HG02759 (cell line): ENCODE results near the gene FAF2.
"Not testable (repeated sequence)": the region's sequence is repeated elsewhere in the genome, so short reads cannot be mapped to it uniquely, and the experiment has no call there.

Experiments
- ATAC-seq: cut with Tn5 transposase; IDR thresholded peaks from one replicate; pipeline ENCODE4 v1.9.1; 2021; ENCODE audit warnings: mild to moderate bottlenecking, moderate library complexity; ENCODE audit not compliant: unreplicated experiment

FAF2 gene

DNA sequence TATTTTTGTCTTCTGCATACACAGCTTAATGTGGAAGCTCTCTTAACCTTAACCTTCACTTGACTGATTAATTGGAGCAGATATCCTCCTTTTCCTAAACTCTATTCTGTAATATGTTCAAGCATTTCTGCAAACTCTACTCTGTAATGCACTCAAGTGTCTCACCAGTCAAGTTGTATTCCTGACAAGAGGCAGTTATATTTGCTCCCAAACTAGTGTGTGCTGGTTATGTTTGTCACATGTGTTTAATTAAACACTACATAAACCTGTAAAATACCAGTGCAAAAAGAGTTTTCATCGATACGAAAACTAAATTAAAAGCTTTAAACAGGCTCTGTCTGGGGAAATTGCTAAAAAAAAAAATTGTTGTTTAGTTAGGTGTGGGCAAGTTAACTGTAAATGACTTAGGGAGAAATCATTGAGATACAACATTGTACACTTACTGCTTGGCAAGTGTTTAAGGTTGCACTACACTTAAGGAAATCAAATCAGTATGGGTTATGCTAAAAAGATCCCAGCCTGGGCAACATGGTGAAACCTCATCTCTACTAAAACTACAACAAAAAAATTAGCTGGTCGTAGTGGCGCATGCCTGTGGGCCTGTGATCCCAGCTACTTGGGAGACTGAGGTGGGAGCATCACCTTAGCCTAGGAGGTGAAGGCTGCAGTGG, 6.7 kb downstream of the FAF2 start:
- ATAC-seq, result no peak

GRCh38 chr5:176458904-176459561, 10.8 kb downstream of the FAF2 start:
- ATAC-seq, result no peak

- no peak for ATAC-seq
Observed at GRCh38 chr5:176461349-176461748, 13.2 kb downstream of the FAF2 start.

DNA sequence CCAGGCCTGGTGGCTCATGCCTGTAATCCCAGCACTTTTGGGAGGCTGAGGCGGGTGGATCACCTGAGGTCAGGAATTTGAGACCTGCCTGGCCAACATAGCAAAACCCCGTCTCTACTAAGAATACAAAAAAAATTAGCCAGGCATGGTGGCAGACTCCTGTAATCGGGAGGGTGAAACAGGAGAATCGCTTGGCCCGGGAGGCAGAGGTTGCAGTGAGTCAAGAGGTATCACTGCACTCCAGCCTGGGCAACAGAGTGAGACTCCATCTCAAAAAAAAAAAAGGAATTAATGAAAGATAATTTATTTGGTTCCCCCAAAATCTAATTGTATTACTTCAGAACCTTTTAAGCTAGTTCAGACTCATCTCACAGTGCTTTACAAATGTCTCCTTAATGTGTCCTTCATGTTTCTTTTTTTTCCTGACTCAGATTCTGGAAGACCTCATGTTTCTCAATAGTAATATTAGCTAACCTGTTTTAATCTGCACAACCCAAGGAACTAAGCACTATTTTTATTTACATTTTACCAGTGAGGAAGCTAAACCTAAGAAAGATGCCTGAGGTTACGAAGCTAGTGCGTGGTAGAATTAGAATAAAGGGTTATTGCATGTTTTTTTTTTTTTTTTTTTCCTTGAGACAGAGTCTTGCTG, 15.1 kb downstream of the FAF2 start:
- no peak for ATAC-seq

DNA sequence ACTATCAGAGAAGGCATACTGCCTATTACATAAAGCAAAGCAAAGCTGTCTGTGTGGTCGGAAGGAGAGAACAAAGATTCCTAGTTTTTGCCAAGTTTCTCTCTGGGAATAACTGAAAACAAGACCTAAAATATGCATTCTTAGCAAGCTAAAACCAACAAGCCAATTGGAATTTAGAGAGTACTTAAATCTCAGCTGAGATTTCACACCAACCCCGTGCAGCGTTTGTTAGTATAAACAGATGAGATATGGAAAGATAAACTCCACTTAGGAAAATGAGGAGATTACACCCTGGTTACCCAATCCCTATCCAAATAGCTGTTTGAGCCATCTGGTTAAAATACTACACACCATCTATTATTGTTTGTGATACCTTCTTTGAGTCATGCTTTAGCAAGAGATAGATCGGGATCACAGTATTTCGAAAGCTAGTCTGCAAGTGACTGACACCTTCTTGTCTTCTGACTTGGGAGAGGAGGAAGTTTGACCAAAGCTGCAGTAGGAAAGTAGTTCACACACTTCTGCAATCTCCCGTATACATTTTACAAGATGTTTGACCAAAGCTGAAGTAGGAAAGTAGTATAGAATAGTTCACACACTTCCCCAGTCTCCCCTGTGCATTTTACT, 18.2 kb downstream of the FAF2 start:
- ATAC-seq, result no peak

- no peak for ATAC-seq
Observed at GRCh38 chr5:176469296-176469695, 21.1 kb downstream of the FAF2 start.

GRCh38 chr5:176470539-176470938, 22.4 kb downstream of the FAF2 start:
- ATAC-seq, result no peak

GRCh38 chr5:176471098-176471497, 22.9 kb downstream of the FAF2 start:
- ATAC-seq, result no peak

DNA sequence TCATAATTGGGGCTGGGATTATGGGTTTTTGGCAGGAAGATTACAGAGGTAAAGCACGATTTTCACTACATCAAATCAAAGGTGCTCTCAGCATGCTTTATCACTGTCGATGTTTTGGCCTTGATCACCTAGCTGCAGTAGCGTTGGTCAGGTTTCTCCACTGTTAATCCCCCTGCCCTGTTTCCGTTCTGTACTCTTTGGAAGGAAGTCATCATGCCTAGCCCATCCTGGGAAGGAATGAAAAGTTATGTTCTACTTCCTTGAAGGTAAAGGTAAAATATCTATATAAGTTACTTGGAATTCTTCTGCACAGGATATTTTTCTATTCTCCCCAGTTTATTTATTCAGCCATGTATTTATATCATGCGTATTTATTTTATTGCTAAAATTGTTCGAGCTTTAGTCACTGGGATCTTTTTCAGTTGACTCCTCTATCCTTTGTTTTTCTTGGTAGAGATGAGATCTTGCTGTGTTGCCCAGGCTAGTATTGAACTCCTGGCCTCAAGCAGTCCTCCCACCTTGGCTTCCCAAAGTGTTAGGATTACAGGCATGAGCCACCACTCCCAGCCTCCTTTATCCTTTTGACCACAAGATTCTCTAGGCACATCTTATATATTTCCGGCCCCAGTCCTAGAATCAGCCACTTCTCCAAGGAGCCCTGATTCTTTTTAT, 25.3 kb downstream of the FAF2 start:
- no peak for ATAC-seq

GRCh38 chr5:176474476-176474875, 26.3 kb downstream of the FAF2 start:
- no peak for ATAC-seq

- no peak for ATAC-seq
Observed at GRCh38 chr5:176481711-176482110, 33.5 kb downstream of the FAF2 start.

GRCh38 chr5:176485176-176485575, 37.0 kb downstream of the FAF2 start:
- no peak for ATAC-seq

DNA sequence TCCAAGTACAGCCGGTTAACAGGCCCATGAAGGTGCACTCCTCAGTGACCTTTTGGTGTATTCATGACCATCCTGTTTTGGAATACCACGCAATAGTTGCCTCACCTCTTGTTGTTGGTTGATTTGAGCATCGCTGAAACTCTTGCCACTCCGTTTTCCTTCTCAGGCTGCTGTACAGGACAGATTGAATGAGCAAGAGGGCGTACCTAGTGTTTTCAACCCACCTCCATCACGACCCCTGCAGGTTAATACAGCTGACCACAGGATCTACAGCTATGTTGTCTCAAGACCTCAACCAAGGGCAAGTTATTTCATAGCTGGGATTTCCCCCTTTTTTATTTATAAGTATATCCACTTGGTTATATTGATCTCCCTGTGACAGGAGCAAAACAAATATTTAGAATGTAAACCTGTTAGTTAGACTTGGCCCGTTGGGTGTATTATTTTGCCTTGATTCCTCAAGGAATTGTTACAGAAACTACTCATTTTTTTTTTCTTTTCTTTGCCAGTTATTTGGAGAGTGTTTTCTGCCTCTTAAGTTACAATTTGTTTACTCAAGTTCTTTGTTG, 38.1 kb downstream of the FAF2 start:
- ATAC-seq, result no peak

- not testable (repeated sequence) for ATAC-seq
Observed at GRCh38 chr5:176487160-176487559, 39.0 kb downstream of the FAF2 start.

- no peak for ATAC-seq
Observed at GRCh38 chr5:176489077-176489476, 40.9 kb downstream of the FAF2 start.

- no peak for ATAC-seq
Observed at GRCh38 chr5:176490301-176490700, 42.1 kb downstream of the FAF2 start.

DNA sequence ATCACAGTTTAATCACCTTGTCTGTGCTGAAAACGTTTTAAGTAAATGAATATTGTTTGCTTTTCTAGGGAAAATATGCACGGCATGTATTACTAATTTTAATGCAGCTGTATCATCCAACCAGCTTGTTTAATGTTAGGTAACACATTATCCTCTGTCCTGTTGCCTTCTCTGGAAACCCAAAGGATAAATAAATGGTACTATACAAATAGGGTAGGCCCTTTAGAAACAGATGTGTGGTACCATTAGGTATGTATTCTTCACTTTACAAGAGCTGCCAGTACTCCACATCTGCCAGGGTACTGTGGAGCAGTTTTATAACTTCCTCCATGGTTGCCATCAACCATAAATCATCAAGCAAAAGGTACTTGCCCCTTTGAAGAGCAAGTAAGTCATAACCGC, 42.9 kb downstream of the FAF2 start:
- no peak for ATAC-seq

DNA sequence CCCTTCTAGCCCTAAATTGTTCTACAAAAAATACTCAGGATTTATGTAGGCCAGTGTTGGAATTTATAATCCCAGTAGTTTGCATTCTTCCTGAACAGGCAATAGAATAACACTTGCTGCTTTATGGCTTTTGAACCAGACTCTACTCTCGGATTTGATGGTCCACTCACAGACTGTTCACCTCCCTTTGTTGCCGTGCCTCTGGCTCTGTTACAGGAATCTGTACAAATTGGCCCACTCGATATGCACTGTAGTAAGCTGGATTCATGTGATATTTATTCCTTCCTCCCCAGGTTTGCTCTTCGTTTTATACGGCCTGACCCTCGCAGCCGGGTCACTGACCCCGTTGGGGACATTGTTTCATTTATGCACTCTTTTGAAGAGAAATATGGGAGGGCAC, 43.7 kb downstream of the FAF2 start:
- ATAC-seq, result no peak

- no peak for ATAC-seq
Observed at GRCh38 chr5:176492431-176492830, 44.2 kb downstream of the FAF2 start.

GRCh38 chr5:176497852-176498251, 49.7 kb downstream of the FAF2 start:
- ATAC-seq, result no peak

- ATAC-seq, result no peak
Observed at GRCh38 chr5:176499273-176499672, 51.1 kb downstream of the FAF2 start.
